KOPT-K1 (cell line): Measurements from ENCODE around the gene ZNF782.
A peak's percentile ranks its signal among the peaks of the same experiment; 100 is the strongest.

Experiments used
- H3K27ac ChIP-seq: fragments of 200-600 bp; sonication (generic); 2 replicates; pipeline ENCODE4 v1.5.1; 2016; ENCODE audit warnings: antibody characterized with exemption, mild to moderate bottlenecking, low read depth, low read length; ENCODE audit not compliant: poor library complexity, severe bottlenecking
- H3K36me3 ChIP-seq: fragments of 200-600 bp; sonication (generic); 2 replicates; pipeline ENCODE4 v1.5.1; 2017; ENCODE audit warnings: antibody characterized with exemption, mild to moderate bottlenecking, low read length, moderate library complexity; ENCODE audit not compliant: insufficient read depth
- H3K9me3 ChIP-seq: fragments of 200-600 bp; sonication (generic); 2 replicates; pipeline ENCODE4 v1.5.1; 2017; ENCODE audit warnings: antibody characterized with exemption, low read length, mild to moderate bottlenecking; ENCODE audit not compliant: insufficient read depth, poor library complexity, severe bottlenecking

Gene ZNF782

GRCh38 chr9:96777426-96777864, 76.9 kb downstream of the ZNF782 start:
- Histone ChIP-seq H3K27ac (peak overlapping the region; percentile 54), H3K36me3 (peaks cover 33% of the 10 kb centered on the region), H3K9me3 (no peaks in the 10 kb centered on the region)

GRCh38 chr9:96771124-96771523, 83.2 kb downstream of the ZNF782 start:
- Histone ChIP-seq H3K36me3 (peaks cover 95% of the 10 kb centered on the region), H3K9me3 (peaks cover 62% of the 10 kb centered on the region), H3K27ac (no peak overlapping the region)

GRCh38 chr9:96769989-96770388, 84.3 kb downstream of the ZNF782 start:
- Histone ChIP-seq H3K27ac (no peak overlapping the region), H3K9me3 (peaks cover 73% of the 10 kb centered on the region), H3K36me3 (peaks cover 95% of the 10 kb centered on the region)
